Urothelium cell line (cell line): ENCODE results near the gene KRTAP20-3.
A peak's percentile ranks its signal among the peaks of the same experiment; 100 is the strongest.

Experiments used
- DNase-seq: peaks from one replicate; pipeline ENCODE4 v3.0.0; 2011; ENCODE audit warnings: low spot score, mixed read lengths
- FAIRE-seq: peaks from 2 replicates; lab custom pipeline; 2011; peaks lifted over from hg19 to GRCh38; lab: Jason Lieb, UNC

The KRTAP20-3 gene

GRCh38 chr21:30642564-30642963 lies at the start of gene KRTAP20-3:
KRTAP20-3 (plus strand) TSS chr21:30642864.
- DNase-seq (no peak), FAIRE-seq (peak; percentile 40)

GRCh38 chr21:30598802-30599201 lies 43.9 kb upstream of the KRTAP20-3 start, which contains the start of gene KRTAP6-2:
KRTAP6-2 (minus strand) TSS chr21:30598902; CDS start chr21:30598874, 28 bp downstream.
- DNase-seq, result no peak
- peak; percentile 40 for FAIRE-seq

GRCh38 chr21:30600787-30601186 lies 41.9 kb upstream of the KRTAP20-3 start, which contains the start of gene KRTAP22-1:
KRTAP22-1 (plus strand) TSS chr21:30601087.
- DNase-seq, result no peak
- FAIRE-seq, result no peak

GRCh38 chr21:30605968-30606367 lies 36.7 kb upstream of the KRTAP20-3 start:
- FAIRE-seq (no peak), DNase-seq (no peak)

- FAIRE-seq, result peak; percentile 32
Observed at GRCh38 chr21:30612132-30612531, 30.5 kb upstream of the KRTAP20-3 start.

GRCh38 chr21:30613836-30614235 lies 28.8 kb upstream of the KRTAP20-3 start, which contains the start of gene KRTAP6-1:
KRTAP6-1 (minus strand) TSS chr21:30613930; CDS start chr21:30613904, 26 bp downstream.
- DNase-seq (no peak), FAIRE-seq (no peak)

More at GRCh38 chr21:30612132-30612531, 30.5 kb upstream of the KRTAP20-3 start:
- DNase-seq, result no peak

- FAIRE-seq (no peak), DNase-seq (no peak)
Observed at GRCh38 chr21:30615199-30615598, 27.5 kb upstream of the KRTAP20-3 start.

- FAIRE-seq (peak; percentile 69), DNase-seq (no peak)
Observed at GRCh38 chr21:30616125-30616524, 26.5 kb upstream of the KRTAP20-3 start, which contains the start of gene KRTAP20-1. KRTAP20-1 (plus strand) TSS chr21:30616425; CDS start chr21:30616455, 30 bp downstream.

GRCh38 chr21:30620080-30620479 lies 22.6 kb upstream of the KRTAP20-3 start:
- DNase-seq, result no peak
- no peak for FAIRE-seq

GRCh38 chr21:30620522-30620921 lies 22.1 kb upstream of the KRTAP20-3 start, which contains the start of gene KRTAP20-4:
KRTAP20-4 (plus strand) TSS chr21:30620627.
- no peak for FAIRE-seq

GRCh38 chr21:30623362-30623761 lies 19.3 kb upstream of the KRTAP20-3 start:
- DNase-seq (no peak), FAIRE-seq (peak; percentile 17)

More at GRCh38 chr21:30620522-30620921, 22.1 kb upstream of the KRTAP20-3 start, which contains the start of gene KRTAP20-4:
- DNase-seq, result no peak

- no peak for DNase-seq
- no peak for FAIRE-seq
Observed at GRCh38 chr21:30625449-30626165, 17.1 kb upstream of the KRTAP20-3 start.

- FAIRE-seq, result no peak
- DNase-seq, result no peak
Observed at GRCh38 chr21:30628109-30628508, 14.6 kb upstream of the KRTAP20-3 start.

GRCh38 chr21:30629200-30629599 lies 13.5 kb upstream of the KRTAP20-3 start:
- no peak for FAIRE-seq
- DNase-seq, result no peak

GRCh38 chr21:30634906-30635305 lies 7.8 kb upstream of the KRTAP20-3 start, which contains the start of gene KRTAP20-2:
KRTAP20-2 (plus strand) TSS chr21:30635206; CDS start chr21:30635264, 58 bp downstream.
- DNase-seq (no peak), FAIRE-seq (no peak)

- FAIRE-seq (no peak), DNase-seq (no peak)
Observed at GRCh38 chr21:30638686-30639085, 4.0 kb upstream of the KRTAP20-3 start.

- FAIRE-seq (no peak), DNase-seq (no peak)
Observed at GRCh38 chr21:30646904-30647414, 4.3 kb downstream of the KRTAP20-3 start.

GRCh38 chr21:30652891-30653290 lies 10.2 kb downstream of the KRTAP20-3 start:
- FAIRE-seq, result no peak
- DNase-seq, result no peak

GRCh38 chr21:30668776-30669175 lies 26.1 kb downstream of the KRTAP20-3 start:
- no peak for FAIRE-seq

GRCh38 chr21:30672985-30673650 lies 30.5 kb downstream of the KRTAP20-3 start:
- no peak for FAIRE-seq
- DNase-seq, result no peak

More at GRCh38 chr21:30668776-30669175, 26.1 kb downstream of the KRTAP20-3 start:
- no peak for DNase-seq

GRCh38 chr21:30674312-30674711 lies 31.6 kb downstream of the KRTAP20-3 start:
- DNase-seq (no peak), FAIRE-seq (no peak)
